Skeletal muscle cell (primary cell): Measurements from ENCODE around the gene KIN.
"Not testable (repeated sequence)": the region's sequence is repeated elsewhere in the genome, so short reads cannot be mapped to it uniquely, and the experiment has no call there.

ENCODE experiments used
- DNase-seq: peaks from one replicate; pipeline ENCODE4 v3.0.0-alpha.2; 2010; ENCODE audit warnings: low read depth
- H3K4me3 ChIP-seq: 2 replicates; pipeline ENCODE4 v1.5.1; 2011; ENCODE audit warnings: low read depth, mild to moderate bottlenecking, control low read depth, low read length, moderate library complexity

KIN gene

DNA sequence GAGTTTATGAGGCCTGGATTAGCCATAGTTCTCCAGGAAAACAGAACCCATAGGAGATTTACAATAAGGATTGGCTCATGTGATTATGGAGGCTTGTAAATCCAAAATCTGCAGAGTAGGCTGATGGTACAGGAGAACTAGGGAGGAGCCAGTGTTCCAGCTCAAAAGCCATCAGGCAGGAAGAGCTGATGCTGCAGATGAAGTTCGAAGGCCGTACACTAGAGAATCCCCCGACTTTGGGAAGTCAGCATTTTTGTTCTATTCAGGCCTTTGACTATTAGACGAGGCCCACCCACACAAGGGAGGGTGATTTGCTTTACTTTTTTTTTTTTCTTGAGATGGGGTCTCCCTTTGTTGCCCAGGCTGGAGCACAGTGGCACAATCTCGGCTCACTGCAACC, 37.6 kb downstream of the KIN start:
- H3K4me3 ChIP-seq = no peak overlapping the region
- DNase-seq = no peak

DNA sequence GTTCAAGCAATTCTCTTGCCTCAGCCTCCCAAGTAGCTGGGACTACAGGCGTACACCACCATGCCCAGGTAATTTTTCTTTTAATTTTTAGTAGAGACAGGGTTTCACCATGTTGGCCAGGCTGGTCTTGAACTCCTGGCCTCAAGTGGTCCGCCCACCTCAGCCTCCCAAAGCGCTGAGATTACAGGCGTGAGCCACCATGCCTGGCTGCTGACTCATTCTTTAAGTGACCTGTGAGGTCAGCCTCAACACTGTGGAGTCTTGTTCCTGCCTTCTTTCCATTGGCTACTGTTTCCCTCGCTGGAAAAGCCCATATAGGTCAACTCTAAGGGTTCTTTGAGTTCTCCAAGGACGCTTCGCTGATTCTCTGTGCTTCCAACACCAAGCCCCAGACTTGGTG, 39.2 kb downstream of the KIN start:
- not testable (repeated sequence) for DNase-seq, H3K4me3 ChIP-seq

DNA sequence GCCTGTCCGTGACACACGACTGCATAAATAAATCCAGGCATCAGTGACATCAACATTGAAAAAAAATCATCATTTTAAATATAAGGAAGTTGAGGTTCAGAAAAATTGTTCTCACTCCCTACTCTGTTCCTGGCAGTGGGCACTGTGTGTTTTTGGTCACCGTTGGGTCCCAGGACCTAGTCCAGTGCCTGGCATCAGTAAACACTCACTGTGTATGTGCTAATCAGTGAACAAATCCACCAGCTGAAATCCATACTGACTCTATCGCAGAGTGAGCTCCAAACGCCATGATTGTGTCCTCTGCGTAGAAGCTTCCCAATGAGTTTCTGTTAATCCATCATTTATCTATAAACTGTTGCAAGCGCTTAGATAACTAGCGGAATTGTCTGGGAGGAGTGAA, 43.5 kb downstream of the KIN start:
- no peak for DNase-seq

DNA sequence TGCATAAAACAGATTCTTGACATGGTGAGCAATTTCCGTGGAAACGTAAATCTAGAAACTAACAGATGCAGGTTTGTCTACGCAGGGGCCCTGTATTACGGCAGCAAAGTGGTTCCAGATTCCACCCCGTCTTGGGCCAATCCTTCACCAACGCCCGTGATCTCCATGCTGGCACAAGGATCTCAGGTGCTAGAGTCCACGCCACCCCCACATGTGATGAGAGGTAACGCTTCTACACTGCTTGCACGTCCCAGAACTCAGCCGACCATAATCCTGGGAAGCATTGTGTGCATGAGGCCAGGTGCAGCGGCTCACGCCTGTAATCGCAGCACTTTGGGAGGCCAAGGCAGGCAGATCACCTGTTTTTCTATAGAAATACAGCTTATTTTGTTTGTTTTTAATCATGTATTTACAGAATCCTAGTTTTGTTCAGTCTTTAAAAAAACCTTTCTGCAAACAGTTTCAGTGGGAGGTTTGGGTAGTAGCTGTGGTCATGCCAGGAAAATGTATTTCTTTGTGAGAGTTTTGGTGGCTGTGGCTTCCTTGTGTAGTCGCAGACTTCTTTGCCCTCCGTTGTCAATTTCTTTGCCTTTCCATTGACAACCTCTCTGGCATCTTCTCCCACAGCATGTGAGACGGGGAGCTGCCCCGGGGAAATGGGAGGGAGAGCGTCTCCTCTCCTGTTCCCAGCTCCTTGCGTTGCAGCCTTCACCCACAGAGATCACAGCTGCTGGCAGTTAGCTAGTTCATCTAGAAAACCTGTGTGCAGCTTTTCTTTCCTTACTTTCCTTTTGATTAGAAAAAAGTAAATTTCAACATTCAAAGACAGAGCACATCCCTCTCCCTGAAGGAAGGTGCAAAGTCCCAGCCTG, 49.0 kb downstream of the KIN start:
- H3K4me3 ChIP-seq = no peak overlapping the region
- no peak for DNase-seq

More for the DNA sequence above, 43.5 kb downstream of the KIN start:
- no peak overlapping the region for H3K4me3 ChIP-seq

DNA sequence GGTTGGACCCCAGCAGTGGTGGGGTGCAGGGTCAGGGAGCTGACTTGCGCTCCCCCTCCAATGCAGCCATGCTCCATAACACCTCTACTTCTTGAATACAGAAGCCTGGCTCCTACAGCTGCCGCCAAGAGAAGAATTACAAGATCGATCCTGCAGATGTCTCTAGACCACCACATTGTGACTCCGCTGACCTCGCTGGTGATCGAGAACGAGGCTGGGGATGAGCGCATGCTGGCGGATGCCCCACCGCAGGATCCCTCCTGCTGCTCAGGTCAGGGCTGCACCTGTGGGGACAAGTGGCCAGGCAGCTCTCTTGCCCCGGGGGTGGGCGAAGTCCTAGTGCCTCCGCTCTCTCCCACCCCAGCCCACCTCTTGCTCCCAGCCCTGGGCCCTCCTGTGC, 53.0 kb downstream of the KIN start:
- no peak overlapping the region for H3K4me3 ChIP-seq
- no peak for DNase-seq

DNA sequence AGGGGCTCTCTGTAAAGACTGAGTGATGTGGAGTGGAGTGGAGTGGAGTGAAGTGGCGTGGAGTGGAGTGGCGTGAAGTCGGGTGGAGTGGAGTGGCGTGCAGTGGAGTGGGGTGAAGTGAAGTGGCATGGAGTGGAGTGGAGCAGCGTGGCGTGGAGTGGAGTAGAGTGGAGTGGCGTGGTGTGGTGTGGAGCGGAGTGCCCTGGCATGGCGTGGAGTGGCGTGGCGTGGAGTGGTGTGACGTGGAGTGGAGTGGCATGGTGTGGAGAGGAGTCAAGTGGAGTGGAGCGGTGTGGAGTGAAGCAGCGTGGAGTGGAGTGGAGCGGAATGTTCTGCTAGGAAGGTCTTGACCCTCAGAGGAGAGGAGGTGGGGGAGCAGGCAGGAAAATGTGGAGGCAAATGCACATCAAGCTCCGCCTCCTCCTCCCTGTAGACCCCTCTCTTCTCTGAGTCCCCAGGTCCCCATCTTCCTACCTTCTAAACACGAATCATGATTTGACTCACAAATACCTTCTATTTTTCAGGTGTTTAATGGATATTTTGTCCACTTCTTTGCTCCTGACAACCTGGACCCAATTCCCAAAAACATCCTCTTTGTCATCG, 64.8 kb downstream of the KIN start:
- H3K4me3 ChIP-seq = no peak overlapping the region
- no peak for DNase-seq

DNA sequence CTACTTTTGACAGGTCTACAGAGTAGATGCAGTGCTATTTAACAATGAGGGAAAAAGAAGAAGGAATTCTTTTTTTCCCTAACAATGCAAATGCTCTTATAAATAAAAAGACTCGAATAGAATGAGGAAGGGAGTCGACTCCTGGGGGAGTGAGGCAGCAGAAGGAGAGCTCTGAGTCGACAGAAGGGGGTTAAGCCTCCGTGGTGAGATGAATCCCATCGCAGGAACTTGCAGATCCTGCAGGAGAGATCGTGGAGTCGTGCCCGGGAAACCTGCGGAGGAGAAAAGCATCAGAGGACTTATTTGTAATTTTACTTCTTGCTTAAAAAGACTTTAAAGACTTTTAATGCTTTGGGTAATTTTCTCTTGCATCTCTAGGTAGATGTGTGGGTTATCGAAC, 67.3 kb downstream of the KIN start:
- DNase-seq = no peak
- H3K4me3 ChIP-seq = no peak overlapping the region

DNA sequence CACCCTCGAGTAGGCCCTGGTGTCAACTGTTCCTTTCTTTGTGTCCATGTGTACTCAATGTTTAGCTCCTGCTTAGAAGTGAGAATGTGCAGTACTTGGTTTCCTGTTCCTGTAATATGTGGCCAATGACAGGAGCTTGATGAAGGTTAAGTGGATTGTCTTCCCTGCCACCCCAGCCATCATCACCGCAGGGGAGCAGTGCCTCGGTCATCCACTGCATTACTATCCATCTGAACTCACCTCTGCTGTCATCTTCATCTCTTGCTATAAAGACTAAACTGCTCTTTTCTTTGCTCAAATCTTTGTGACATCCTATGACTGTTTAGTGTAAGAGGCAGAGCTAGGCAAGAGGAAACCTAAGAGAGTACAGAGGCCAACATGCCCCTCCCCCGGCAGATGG, 69.1 kb downstream of the KIN start:
- no peak overlapping the region for H3K4me3 ChIP-seq
- no peak for DNase-seq

DNA sequence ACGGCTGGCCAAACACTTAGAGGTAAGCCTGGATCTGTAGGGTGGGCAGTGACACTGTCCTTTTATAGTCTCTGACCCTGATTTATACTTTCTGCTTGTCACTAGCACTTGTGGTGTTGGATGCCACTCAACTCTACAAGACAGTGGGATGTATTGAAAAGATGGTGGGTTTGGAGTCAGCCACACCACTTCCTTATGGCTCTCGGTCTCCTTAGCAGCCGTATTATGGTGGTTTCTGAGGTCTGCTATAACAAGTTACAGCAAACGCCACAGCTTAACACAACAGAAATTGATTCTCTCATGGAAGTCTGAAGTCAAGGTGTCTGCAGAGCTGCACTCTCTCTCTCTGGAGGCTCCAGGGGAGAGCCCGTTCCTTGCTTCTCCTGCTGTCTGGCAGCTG, 70.0 kb downstream of the KIN start:
- no peak overlapping the region for H3K4me3 ChIP-seq
- DNase-seq = no peak

DNA sequence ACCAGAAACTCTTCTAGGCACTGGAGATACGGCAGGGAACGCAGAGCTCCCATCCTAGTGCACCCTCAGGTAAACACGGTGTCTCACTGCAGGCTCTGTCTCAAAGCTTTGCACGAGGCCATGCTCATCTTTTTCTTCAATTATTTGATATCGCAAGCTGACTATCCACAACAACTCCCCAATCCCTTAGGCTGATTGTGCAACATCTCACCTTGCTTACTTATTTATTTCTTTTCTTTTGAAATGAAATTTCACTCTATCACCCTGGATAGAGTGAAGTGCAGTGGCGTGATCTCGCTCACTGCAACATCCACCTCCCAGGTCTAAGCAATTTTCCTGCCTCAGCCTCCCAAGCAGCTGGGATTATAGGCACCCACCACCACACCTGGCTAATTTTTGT, 72.3 kb downstream of the KIN start:
- no peak for DNase-seq
- no peak overlapping the region for H3K4me3 ChIP-seq

DNA sequence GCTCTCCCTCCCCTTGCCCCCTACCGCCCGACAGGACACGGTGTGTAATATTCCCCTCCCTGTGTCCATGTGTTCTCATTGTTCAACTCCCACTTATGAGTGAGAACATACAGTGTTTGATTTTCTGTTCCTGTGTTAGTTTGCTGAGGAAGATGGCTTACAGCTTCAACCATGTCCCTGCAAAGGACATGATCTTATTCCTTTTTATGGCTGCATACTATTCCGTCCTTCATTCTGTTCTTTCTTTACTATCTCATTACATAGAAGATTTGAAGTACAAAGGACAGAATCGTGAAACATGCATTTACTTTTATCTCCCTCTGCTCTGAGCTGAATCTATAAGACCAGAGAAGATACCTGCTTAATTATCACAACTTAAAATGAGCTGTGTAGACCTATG, 76.7 kb downstream of the KIN start:
- not testable (repeated sequence) for H3K4me3 ChIP-seq, DNase-seq

DNA sequence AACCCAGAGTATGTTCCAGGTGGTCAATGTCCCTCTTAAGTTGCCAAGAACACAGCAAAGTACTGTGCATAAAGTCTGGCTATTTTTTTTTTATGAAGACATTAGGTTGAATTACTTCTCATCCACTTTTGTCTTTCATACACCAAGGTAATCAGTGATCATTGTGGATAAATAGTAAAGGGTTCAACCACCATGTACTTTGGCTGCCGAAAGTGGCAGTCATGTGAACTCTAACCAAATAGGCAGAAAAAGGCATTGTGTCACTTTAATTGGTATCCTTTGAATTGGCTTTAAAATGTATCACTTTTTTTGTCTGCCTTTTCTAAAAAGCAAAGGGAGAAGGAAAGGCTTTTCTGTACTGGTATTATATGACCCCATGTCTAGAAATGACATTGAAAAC, 77.3 kb downstream of the KIN start:
- DNase-seq = no peak
- no peak overlapping the region for H3K4me3 ChIP-seq

DNA sequence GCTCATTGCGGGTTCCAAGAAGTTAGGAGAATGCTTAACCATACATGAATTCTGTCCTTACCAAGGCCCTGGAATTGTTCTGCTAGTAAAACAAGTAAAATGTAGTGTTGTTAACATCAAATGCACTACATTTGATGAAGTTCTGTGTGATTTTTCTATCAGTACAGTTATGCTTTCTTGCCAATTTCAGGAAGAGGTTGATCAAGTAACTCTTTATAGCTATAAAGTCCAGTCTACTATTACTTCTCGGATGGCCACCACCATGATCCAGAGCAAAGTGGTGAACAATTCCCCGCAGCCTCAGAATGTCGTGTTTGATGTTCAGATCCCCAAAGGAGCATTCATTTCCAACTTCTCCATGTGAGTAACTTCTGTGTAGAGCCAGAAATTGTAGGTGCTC, 79.0 kb downstream of the KIN start:
- DNase-seq = no peak
- H3K4me3 ChIP-seq = no peak overlapping the region

DNA sequence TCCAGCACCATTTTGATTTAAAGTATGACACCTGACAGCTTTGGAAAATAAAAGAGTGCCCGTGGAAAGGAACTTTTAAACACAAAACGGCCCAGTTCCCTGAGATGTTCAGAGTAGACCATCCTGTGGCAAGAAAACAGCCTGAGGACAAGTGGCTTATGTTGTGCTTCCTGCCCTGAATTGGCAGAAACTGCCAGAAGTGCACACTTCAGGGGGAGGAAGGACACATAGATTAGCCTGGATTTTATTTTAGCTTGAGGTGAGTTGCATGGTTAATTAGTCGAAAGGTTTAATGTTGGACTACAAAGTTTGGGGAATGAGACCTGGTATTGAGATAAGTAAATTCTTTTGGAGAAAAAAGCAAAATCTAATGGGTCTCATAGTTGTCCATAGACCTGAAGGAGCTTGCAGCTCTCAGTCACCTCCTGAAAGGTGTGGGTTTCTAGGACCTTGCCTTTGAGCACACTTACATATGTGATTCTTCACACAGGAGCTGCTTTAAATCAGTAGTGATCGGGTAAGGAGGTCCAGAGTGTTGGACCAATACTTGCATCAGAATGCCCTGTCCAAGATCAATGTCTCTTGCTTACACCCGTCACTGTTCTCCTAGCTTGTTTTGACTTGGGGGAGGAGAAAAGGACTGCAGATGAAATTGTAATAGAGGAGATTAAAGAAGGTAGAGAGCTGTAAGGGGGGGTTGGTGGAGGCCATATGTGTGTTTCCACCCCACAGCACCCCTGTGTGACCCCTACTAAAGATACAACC, 79.8 kb downstream of the KIN start:
- DNase-seq = no peak

DNA sequence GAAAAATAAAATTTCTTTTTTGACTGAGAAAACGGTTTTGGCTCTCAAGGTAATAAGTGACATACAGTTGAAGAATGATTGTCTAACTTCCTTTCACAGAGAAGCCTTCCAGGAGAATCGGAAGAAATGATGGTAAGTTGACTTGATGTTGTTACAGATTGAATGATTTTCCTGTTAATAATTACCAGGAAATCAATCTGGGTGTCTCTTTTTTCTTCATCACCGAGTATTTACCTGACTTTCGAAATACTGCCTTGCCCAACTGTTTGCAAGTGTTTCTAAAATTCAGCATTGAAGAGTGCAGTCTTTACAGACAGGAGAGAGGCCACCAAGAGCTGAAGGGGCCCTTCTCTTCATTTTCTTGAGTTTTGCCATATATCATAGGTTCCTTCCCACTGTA, 80.7 kb downstream of the KIN start:
- no peak overlapping the region for H3K4me3 ChIP-seq
- no peak for DNase-seq

More for the DNA sequence above, 79.8 kb downstream of the KIN start:
- H3K4me3 ChIP-seq = no peak overlapping the region

DNA sequence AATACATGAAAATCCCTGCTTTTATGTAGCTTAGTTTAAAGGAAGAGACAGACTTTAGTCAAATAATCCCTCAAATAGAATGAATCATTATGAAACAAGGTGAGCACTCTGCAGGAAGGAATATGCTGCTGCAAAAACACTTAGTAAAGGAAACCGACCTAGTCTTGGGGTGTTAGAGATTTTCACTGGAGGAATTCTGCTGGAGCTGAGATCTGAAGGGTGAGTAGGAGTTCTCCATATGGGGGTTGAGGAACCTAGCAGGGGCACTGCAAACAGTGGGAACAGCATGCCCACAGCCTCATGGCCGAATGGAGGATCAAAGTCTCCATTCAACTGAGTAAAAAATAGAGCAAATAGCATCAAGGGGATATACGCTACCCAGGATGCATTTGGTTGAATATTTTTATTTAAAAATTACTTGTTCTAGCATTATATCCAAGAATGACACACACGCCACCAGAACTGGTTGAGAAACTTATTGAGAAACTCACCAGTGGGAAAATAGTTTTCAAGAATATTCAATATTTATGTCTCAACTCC, 81.2 kb downstream of the KIN start:
- DNase-seq = no peak
- H3K4me3 ChIP-seq = no peak overlapping the region

DNA sequence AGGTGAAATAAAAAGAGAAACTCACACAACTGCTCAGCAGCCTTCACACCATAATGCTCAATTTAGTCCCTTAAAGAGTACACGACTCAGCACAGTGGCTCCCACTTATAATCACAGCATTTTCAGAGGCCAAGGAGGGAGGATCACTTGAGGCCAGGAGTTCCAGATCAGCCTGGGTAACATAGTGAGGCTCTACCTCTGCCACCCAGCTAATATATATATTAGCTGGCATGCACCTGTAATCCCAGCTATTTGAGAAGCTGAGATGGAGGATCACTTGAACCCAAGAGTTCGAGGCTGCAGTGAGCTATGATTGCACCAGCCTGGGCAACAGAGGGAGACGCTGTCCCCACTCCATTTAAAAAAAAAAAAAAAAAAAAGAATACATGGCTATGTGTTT, 82.5 kb downstream of the KIN start:
- no peak overlapping the region for H3K4me3 ChIP-seq
- no peak for DNase-seq

DNA sequence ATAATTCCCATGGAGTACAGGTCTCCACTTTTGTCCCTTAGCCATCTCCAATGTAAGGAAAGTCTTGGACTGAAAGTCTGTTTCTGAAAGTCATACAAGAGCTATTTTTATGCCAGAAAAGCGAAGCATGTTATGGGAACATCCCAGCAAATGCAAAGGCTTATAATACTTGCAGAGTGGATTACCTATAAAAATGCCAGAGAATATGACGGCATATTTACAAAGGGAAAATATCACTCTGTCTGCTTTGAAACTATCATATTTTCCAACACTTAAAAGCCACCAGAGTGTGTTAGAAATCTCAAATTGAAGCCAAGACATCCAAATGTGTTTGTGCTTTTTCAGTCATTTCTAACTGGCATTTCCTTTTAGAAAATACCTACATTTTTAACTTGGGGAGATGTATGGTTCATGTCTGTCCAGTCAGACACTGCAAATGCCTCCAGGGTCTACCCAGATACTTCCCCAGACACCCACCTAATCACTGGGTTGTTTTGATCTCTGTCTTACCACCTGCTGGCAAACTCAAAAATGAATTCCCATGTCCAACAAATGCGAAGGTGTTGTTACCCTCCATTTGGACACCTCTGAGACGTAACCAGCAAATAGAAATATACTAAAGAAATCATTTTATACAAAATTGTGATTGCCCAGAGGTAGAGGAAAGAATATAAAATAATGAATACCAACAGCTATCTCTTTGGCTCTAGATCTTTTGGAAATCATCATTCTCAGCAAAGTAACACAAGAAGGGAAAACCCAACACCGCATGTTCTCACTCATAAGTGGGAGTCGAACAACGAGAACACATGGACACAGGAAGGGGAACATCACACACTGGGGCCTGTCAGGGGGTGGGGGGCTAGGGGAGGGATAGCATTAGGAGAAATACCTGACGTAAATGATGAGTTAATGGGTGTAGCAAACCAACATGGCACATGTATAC, 83.4 kb downstream of the KIN start:
- no peak for DNase-seq
- no peak overlapping the region for H3K4me3 ChIP-seq

DNA sequence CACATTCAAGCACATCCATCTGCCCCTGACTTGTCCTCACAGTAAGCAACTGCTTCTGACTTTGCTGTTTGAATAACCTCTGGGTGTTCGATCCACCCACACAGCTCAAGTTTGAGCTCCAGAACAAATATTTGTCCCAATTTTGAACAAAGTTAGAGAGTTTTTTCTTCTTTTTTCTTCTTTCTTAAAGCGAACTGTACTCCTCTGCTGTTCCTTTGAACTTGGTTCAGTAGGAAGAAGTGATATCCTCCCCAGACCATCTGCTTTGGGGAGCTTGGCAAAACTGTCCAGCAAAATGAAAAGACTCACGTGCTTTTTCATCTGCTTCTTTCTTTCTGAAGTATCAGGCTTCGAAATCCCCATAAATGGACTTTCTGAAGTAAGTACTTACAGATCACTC, 84.7 kb downstream of the KIN start, which contains the start of gene ITIH2:
Gene ITIH2, plus strand, starts transcription at position 177 of the 400 bp plus-strand sequence. Its CDS starts 119 bp downstream, at position 296.
- DNase-seq = no peak

More for the DNA sequence above, 84.7 kb downstream of the KIN start, which contains the start of gene ITIH2:
- no peak within 1 kb of the TSS for H3K4me3 ChIP-seq
